ENCODE measurements around the gene R3HDM2.

R3HDM2 gene

GRCh38 chr12:57250956-57251355, 179.9 kb downstream of the R3HDM2 start, which contains the start of gene STAC3:
TSS of gene STAC3 (minus strand) at chr12:57251187. CDS start at chr12:57249636, 1,551 bp downstream.
- TF ChIP-seq FOXP2 (optimal IDR thresholded peaks at IDR 0.05; ENCODE audit: borderline replicate concordance, extremely low read depth, extremely low read length, insufficient read depth) = no peak
- TF ChIP-seq REST (IDR thresholded peaks at IDR 0.05; ENCODE audit: insufficient read depth in 1 of 2, low read depth in 2 of 2, low read length in 2 of 2) = no peak
- TF ChIP-seq POLR2AphosphoS5 (IDR thresholded peaks at IDR 0.05; ENCODE audit: low read depth, low read length) = no peak
- TF ChIP-seq SIN3A (IDR thresholded peaks at IDR 0.05; ENCODE audit: borderline replicate concordance, insufficient read depth, low read length) = no peak
- no peak for TF ChIP-seq TAF1 (IDR thresholded peaks at IDR 0.05; ENCODE audit: borderline replicate concordance, insufficient read depth, low read length)

GRCh38 chr12:57250541-57250940, 180.3 kb downstream of the R3HDM2 start:
- TF ChIP-seq REST (IDR thresholded peaks at IDR 0.05; ENCODE audit: insufficient read depth in 1 of 2, low read depth in 2 of 2, low read length in 2 of 2) (no peak), SIN3A (IDR thresholded peaks at IDR 0.05; ENCODE audit: borderline replicate concordance, insufficient read depth, low read length) (no peak), FOXP2 (optimal IDR thresholded peaks at IDR 0.05; ENCODE audit: borderline replicate concordance, extremely low read depth, extremely low read length, insufficient read depth) (no peak), POLR2AphosphoS5 (IDR thresholded peaks at IDR 0.05; ENCODE audit: low read depth, low read length) (no peak), TAF1 (IDR thresholded peaks at IDR 0.05; ENCODE audit: borderline replicate concordance, insufficient read depth, low read length) (no peak)

- TF ChIP-seq FOXP2 (optimal IDR thresholded peaks at IDR 0.05; ENCODE audit: borderline replicate concordance, extremely low read depth, extremely low read length, insufficient read depth) (no peak), POLR2AphosphoS5 (IDR thresholded peaks at IDR 0.05; ENCODE audit: low read depth, low read length) (no peak), REST (IDR thresholded peaks at IDR 0.05; ENCODE audit: insufficient read depth in 1 of 2, low read depth in 2 of 2, low read length in 2 of 2) (no peak), SIN3A (IDR thresholded peaks at IDR 0.05; ENCODE audit: borderline replicate concordance, insufficient read depth, low read length) (no peak), TAF1 (IDR thresholded peaks at IDR 0.05; ENCODE audit: borderline replicate concordance, insufficient read depth, low read length) (no peak)
Observed at GRCh38 chr12:57248934-57249742, 181.7 kb downstream of the R3HDM2 start.

- TF ChIP-seq POLR2AphosphoS5 (IDR thresholded peaks at IDR 0.05; ENCODE audit: low read depth, low read length) (no peak), TAF1 (IDR thresholded peaks at IDR 0.05; ENCODE audit: borderline replicate concordance, insufficient read depth, low read length) (no peak), REST (IDR thresholded peaks at IDR 0.05; ENCODE audit: insufficient read depth in 1 of 2, low read depth in 2 of 2, low read length in 2 of 2) (no peak), SIN3A (IDR thresholded peaks at IDR 0.05; ENCODE audit: borderline replicate concordance, insufficient read depth, low read length) (no peak), FOXP2 (optimal IDR thresholded peaks at IDR 0.05; ENCODE audit: borderline replicate concordance, extremely low read depth, extremely low read length, insufficient read depth) (no peak)
Observed at GRCh38 chr12:57247041-57247440, 183.8 kb downstream of the R3HDM2 start.

Measured in PFSK-1 (cell line).